ENCODE data around the gene MBLAC1.
A peak's percentile ranks its signal among the peaks of the same experiment; 100 is the strongest.

Gene MBLAC1

DNA sequence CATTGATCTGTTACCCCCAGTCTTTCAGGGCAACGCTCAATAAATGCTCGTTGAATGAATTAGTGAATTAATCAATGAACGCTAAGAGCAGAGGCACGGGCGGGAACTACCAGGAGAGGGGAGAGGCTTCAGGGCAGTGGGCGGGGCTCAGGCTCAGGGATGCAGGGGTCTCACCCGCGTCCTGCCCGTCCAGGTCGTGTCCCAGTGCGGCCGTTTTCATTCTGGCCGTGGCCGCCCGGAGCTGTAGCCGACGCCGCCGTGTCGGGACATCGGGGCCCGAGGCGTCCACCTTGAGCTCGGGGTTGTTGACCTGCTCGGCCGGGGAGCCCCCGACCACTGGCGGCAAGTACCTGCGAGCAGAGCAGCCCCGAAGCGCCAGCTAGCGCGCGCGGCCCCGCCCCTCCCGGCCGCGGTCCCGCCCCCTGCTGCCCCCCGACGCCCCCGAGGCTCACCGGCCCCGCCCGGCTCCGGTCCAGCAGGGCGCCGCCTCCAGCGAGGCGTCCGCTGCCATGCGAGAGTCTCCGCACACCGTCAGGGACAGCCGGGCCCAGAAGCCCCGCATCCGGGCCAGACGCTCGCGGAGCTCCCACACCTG, 44.4 kb downstream of the MBLAC1 start:
- peak; percentile 42 for DNase-seq (ENCODE audit: low read depth, low spot score)

- DNase-seq (ENCODE audit: low read depth, low spot score): no peak
These were observed 45.1 kb downstream of the MBLAC1 start for GRCh38 chr7:100171840-100172239.

DNA sequence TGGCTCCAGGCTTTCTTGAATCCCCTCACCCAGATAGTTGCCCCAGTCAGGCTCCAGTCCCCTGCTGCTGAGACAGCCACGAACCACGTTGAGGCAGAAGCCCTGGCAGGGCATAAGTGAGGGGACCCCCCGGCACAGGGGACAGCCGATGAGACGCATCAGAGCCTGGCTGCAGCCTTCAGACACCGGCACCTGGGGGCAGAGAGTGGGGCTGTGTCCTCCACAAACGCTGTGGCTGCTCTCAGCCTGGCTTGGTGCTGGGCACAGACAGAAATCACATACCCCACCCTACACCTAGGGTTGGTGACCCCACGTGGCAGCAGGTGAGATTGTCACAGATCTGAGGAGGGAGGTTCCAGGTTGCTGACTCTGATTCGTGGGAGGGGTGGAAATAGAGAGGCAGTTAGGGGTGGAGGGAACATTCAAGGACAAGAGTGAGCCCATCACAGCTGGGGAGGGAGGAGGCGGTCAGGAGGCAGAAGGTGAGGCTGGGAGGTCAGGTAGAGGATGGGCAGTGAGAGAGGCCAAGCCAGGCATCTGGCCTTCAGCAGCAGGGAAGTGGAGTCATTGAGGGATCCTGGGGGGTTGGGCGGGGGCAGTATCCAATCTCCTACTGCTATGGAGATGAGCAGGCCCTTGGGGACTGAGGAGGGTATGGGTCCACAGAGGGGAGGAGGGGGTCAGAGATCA, 47.2 kb downstream of the MBLAC1 start:
- DNase-seq (ENCODE audit: low read depth, low spot score): no peak

- no peak for DNase-seq (ENCODE audit: low read depth, low spot score)
These were observed 47.8 kb downstream of the MBLAC1 start for GRCh38 chr7:100174582-100174981.

- DNase-seq (ENCODE audit: low read depth, low spot score): no peak
These were observed 48.6 kb downstream of the MBLAC1 start for GRCh38 chr7:100175296-100175935.

DNA sequence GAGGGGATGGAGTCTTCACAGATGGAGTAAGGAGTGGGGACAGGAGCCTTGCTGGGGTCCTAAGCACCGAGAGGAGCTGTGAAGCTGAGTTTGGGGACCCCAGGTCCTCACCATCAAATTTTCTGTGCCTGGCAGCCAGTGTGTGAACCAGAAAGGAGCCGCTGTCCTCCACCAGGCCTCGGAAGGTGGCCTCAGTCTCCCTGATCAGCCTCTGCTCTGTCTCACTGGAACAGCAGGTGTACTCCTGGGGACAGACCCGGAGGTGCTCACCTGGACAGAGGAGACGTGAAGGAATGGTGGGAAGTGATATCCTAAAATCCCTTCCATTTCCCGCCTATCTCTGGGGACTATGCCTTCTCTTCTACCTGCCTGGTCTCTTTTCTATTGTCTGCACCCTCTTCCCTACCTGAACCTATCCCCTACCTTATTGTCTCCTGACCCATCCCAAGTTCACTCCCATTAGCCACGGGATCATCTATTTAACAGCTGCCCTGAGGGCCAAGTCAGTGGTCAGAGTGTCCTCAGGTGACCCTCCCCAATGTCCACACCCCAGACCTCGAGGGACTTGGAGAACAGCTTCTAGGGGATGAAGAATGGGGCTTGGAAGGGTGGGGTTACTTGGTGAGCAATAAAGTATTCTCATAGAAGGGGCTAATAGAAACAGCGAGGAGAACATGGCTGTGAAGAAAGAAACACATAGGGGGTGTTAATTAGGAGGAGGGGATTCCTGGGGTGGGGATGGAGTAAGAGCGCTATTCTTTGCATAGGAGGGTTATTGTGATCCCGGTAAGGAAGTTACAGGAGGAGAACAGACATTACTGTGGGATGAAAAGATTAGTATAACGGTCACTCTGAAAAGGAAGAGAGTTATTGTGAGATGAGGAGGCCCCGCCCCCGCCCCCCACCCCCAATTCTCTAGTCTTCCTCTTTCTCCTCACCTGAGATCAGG, 49.6 kb downstream of the MBLAC1 start:
- DNase-seq (ENCODE audit: low read depth, low spot score): no peak

DNA sequence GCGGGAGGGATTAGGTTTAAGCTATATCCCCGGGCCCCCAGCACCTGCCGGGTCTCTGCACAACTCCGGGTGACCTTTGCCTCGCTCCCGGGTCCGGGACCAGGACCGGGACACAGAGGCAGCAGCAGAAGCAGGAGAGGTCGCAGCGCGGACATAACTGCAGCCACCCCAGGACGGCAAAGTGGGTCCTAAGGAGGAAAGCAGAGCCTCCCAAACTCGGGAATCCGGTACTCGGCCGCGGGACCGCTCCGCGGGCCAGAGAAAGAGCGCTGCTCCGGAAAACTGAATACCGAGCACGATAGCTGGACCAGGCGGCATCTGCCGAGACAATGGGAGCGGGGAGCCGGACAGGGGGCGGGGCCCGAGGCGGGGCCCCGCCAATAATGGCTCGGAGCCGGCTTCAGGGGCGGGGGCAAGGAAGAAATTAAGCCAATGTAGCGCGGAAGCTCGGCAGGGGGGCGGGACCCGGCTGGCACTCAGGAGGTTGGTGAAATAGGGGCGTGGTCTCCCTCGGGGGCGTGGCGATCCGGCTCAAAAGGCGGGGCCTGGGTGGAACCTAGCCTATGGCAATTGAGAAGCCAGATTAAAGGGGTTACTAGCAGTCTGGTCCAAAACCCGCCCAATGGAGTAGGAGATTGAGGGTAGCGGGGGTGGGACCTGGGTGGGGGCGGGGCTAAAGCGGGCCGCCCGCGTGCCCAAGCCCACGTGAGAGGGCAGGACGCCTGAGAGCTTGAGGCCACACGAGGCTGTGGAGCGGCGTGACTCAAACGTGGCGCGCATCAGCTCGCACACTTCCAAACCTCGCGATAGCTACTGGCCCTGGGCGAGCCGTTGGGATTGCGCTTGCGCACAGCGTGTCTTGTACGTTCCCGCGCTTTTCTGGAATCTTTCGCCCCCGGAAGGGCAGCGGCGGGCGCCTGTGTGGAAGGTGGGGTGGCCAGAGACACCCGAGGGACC, 50.6 kb downstream of the MBLAC1 start, which contains the start of the genes GPC2 and STAG3:
Gene GPC2 (minus strand): TSS at position 337 of the 957 bp plus-strand sequence. CDS start 182 bp downstream, at position 155.
Gene STAG3 (plus strand): TSS at position 874 of the 957 bp plus-strand sequence. CDS start 2,639 bp downstream, outside the sequence.
- peak; percentile 99 for DNase-seq (ENCODE audit: low read depth, low spot score)
